Measurements from ENCODE around the gene ZNF326.
"Not testable (repeated sequence)": the region's sequence is repeated elsewhere in the genome, so short reads cannot be mapped to it uniquely, and the experiment has no call there.

The ZNF326 gene

DNA sequence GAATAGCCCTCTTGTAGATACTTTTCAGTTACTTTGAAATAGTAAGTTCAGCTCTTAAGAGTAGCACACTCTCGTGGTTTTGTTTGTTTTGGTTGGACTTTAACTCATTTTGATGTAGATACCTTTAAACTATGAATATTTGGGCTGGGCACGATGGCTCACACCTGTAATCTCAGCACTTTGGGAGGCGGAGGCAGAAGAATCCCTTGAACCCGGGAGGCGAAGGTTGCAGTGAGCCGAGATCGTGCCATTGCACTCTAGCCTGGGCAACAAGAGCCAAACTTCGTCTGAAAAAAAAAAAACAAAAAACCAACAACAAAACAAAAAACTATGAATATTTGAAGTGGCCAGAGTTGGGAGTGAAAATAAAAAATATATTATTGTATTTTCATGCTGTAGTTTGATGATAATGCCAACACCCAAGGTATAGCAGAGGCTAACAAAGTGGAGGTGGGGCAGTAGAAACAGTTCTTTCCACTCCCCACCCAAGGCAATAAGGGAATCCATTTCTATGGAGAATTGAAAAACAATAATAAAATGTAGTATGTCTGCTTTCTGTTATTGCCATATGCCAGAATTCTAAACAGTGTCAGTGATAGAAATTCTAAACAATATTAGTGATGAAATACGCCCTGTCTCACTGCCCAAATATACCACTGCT lies 1.7 kb downstream of the ZNF326 start:
- no peak for DNase-seq (ENCODE audit: low read depth)

DNA sequence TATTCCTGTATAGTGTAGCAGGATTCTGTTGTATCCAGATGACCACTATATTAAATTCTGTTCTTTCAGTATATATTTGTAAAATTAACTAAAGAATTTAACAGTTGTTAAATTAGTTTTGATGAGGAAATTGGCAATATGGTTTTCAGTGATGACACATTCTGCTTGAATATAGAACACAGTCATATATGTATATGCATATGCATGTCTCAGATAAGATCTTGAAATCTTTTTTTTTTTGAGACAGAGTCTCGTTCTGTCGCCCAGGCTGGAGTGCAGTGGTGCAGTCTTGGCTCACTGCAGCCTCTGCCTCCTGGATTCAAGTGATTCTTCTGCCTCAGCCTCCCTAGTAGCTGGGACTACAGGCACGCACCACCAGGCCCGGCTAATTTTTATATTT lies 2.2 kb downstream of the ZNF326 start:
- not testable (repeated sequence) for DNase-seq (ENCODE audit: low read depth)

DNA sequence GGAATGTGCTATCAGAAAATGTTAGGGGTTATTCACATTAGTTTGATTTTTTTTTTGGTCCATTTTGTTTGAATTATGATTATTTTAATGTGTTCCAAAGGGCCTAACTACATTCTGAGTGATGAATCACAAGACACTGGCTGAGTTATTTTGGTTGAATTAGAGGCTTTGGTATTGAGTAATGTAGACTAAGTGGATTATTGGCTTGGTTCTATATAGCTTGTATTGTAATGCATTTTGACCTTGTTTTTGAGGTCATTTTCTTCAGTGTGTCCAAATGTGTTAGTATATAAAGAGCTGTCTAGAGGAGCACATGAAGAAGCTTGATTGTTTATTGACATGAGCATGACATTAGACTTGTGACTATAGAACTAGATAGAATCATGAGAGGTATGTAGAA lies 3.4 kb downstream of the ZNF326 start:
- no peak for DNase-seq (ENCODE audit: low read depth)

DNA sequence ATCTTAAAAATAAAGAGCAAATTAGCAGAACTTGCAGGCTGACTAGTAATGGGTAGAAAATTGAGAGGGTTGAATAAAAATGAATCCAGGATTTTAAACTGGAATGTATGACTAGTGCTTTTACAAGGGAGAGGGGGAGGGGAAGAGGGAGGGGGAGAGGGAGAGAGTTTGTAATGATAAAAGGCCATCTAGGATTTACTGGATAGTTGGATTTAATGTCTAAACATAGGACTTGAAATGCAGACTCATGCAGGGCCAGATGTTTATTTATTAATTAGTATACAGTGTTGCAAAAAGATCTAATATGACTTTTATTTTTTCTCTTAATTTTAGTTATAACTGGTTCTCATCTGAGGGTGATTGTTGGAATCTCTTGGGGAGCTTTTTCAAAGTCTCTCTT lies 4.3 kb downstream of the ZNF326 start:
- no peak for DNase-seq (ENCODE audit: low read depth)

DNA sequence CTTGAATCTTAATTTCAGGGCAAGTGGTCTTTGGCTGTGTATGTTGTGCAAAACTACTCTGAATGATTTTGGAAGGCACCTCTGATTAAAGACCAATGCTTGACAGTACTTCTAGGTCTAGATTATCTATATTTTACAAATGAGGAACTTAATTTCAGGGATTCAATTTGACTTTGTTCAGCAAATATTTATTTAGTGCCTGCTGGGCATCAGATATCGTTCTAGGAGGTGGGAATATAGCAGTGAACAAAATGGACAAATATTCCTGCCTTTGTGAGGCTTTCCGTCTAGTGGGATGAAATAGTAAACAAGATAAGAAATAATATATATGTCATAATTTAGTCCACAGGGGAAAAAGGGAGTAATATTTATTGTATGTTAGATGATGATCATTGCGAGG lies 4.7 kb downstream of the ZNF326 start:
- DNase-seq (ENCODE audit: low read depth), result no peak

DNA sequence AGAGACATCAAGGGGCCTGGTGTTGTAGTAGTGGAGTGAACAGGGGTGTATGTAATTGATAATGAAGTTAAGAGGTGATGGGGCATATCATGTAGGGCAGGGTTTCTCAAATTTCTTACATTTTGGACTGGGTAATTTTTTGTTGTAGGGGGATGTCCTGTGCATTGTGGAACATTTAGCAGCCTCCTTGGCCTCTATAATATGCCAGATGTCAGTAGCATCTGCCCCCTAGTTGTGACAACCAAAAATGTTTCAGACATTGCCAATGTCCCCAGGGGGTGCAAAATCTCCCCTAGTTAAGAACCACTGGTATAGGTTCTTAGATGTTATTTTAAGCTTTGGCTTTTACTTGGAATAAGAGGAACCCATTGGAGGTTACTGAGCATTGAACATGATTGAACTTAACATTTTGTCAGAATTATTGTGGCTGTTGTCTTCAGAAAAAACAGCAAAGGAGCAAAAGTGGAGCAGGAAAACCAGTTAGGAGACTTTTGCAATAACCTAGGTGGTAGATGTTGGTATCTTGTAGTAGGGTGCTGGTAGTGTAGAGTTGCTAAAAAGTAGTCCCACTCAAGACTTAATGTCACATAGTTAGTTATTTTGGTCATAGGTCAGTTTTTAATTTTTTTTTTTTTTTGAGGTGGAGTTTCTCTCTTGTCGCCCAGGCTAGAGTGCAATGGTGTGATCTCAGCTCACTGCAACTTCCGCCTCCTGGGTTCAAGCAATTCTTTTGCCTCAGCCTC lies 6.2 kb downstream of the ZNF326 start:
- DNase-seq (ENCODE audit: low read depth), result no peak

DNA sequence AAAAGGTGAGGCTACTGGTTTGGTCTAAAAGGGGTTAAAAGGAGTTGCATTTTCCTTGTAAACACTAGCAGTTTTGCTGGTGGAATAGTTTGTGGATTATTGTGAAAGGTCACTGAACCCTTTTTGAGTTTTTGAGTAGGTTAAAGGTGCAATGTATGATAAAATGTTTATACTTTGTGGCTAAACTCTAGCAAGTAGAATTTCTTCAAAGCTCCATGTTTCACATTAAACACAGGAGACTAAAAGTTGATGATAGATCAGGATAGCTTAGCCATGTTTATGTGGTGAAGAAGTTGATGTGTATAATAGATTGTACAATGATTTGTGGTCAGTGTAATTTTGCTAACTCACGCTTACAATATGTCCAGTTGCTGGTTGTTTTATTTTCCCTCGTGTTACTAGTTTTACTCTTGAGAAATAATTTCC lies 13.1 kb downstream of the ZNF326 start:
- DNase-seq (ENCODE audit: low read depth), result no peak

DNA sequence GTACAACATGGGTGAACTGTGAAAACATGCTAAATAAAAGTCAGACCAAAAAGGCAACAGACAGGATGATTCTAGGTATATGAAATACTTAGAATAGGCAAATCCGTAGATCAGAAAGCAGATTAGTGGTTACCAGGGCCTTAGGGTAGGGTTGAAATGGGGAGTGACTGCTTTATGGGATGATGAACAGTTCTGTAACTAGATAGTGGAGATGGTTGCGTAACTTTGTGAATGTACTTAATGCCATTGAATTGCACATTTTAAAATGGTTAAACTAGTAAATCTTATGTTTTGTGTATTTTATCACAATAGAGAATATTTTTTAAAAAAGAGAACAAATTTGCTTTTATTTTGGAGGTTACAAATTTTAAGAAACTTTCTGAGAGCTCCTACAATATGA lies 17.4 kb downstream of the ZNF326 start:
- no peak for DNase-seq (ENCODE audit: low read depth)

DNA sequence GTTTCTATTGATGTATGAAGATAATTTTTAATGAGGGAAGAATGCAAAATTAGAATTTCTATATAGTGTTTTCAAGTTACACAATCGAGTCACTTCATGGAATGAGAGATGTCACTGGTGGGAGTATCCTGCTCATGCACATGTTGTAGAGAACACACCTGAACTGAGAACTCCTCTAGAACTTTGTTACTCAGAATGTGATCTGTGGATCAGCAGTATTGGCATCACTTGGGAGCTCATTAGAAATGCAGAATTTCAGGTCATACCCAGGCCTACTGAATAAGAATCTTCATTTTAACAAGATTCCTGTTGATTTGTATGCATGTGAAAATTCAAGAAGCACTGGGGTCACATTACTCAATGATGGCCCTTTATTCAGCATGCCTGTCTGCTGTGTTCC lies 28.8 kb downstream of the ZNF326 start:
- no peak for DNase-seq (ENCODE audit: low read depth)

DNA sequence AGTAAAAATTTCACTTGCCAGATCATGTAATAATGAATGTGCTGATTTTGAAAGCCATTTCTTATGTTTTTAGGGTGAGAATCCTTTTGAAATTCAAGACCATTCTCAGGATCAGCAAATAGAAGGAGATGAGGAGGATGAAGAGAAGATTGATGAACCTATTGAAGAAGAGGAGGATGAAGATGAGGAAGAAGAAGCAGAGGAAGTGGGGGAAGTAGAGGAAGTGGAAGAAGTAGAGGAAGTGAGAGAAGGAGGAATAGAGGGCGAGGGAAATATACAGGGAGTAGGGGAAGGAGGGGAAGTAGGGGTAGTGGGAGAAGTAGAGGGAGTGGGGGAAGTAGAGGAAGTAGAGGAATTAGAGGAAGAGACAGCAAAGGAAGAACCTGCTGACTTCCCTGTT lies 32.4 kb downstream of the ZNF326 start:
- DNase-seq (ENCODE audit: low read depth), result no peak

DNA sequence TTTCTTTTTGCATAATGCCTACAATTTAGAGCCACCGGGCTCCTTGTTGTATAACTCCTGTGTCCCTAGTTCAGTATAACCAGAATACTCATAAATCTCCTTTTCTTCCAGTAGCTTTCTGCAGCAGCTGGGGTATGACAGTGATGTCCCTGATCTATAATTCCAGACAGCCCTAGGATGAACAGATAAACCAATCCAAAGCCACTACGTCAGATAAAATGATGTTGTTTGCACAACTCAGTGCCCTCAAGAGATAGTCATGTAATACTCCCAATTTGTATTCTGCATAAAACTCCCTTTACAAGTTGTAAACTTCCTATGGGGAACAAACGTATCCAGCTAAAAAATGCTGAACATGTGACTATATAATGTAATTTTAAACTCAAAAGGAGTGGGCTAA lies 44.7 kb downstream of the ZNF326 start:
- no peak for DNase-seq (ENCODE audit: low read depth)

DNA sequence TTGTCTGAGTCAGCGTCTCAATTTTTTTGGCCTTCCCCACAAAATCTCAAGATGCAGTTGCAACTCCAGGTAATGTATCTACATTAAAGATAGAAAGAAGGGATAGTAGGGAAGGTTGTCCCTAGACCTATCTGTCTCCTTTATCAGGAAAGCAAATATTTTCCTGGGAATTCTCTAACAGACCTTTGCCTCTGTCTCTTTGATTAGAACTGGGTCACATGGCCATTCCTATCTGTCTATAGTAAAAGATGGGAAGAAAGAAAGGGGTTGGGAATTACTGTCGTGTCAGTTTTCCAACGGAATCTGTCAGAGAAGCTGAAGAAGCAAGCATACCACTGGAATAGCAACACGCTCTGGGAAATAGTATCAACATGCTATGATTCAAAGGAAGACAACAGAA lies 48.7 kb downstream of the ZNF326 start:
- DNase-seq (ENCODE audit: low read depth), result no peak

DNA sequence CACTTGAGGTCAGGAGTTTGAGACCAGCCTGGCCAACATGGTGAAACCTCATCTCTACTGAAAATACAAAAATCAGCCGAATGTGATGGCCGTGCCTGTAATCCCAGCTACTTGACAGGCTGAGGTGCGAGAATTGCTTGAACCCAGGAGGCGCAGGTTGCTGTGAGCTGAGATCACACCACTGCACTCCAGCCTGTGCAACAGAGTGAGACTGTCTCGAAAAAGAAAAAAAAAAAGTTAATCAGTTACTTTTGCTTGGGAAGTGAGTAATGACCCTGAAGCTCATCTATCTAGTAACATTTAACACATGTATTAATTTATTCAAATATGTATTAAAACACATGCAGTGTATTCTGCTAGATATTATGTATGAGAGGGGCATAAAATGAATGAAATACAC lies 49.4 kb downstream of the ZNF326 start:
- no peak for DNase-seq (ENCODE audit: low read depth)

DNA sequence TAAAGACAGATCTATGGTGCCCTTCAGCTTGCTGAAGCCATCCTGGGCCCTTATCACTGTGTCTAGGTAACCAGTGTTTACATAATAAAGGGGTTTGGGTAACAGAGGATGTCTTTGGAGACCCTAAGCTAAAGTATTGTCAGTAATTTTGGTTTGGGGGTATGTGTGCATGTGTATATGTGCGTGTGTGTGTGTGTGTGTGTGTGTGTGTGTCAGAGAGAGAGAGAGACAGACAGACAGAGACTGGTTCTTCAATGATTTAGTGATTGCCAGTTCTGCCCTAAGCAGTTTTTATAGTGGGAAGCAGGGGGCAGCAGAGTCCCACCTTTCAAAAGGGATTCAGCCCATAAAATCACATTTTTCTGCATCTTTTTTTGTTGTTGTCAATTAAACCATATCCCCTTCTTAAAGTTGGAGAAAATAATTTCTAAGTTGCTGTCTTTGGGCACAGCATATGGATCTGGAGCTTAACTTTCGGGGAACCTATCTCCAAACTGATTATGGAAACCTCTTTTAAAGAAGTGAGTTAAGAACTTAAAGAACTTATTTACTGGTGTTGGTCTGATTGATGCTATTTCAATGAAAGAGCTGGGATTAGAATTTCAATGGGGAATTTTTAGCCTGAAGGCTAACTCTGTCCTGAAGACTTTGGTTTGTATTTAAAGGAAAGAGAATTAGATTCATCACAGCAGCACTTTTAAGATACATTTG lies 51.1 kb downstream of the ZNF326 start:
- peak; percentile 0 for DNase-seq (ENCODE audit: low read depth)

DNA sequence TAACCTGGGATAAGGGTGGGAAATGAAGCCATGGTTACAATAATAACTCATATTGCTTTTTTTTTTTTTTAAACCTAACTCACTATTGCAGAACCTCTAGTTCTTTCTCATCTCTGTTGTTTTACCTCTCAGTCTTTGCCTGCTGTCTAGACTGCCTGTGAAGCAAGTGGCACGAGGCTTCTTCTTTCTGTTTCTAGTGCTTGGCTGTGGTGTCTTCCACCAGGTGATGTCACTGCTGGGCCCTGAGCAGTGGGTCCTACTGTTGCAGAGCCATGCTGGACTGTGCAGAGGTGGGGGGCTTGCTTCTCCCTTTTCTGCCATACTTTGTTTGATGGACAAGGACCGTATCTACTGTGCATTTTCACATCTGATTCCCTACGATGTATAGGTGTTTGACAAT lies 51.7 kb downstream of the ZNF326 start:
- no peak for DNase-seq (ENCODE audit: low read depth)

DNA sequence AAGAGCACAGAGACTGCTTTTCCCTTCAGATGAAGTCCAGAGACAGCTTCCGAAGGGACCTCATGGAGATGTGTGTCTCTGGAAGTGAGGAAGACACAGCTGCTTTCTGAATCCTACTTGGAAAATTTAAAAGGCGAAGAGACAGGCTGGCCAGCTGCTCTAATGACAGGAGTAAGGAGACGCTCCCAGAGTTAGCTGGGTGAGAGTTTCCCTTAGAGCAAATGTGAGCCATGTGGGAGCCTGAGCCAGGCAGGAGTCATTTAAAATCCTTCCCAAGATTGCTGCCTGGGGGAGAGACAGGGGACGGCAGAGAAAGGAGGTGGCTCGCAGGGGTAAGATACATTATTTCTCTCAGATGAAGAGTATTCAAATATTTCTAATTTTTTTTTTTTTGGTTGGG lies 53.1 kb downstream of the ZNF326 start:
- DNase-seq (ENCODE audit: low read depth), result no peak

DNA sequence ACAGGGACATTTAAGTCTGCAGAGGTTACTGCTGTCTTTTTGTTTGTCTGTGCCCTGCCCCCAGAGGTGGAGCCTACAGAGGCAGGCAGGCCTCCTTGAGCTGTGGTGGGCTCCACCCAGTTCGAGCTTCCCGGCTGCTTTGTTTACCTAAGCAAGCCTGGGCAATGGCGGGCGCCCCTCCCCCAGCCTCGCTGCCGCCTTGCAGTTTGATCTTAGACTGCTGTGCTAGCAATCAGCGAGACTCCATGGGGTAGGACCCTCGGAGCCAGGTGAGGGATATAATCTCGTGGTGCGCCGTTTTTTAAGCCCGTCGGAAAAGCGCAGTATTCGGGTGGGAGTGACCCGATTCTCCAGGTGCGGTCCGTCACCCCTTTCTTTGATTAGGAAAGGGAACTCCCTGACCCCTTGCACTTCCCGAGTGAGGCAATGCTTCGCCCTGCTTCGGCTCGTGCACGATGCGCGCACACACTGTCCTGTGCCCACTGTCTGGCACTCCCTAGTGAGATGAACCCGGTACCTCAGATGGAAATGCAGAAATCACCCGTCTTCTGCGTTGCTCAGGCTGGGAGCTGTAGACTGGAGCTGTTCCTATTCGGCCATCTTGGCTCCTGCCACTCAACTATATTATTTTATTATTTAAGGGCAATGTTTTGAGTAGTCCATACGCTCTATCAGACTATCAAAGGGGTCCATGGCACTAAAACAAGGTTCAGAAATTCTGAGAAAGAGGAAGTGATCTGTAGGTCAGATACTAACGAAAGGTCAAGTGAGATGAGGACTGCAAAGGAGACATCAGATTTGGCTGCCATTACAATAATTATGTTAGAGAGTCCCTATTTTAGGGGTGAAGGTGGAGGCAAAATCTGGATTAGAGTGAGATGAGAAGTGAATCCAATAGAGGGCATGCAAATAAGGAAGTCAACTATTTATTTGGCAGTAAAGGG lies 68.1 kb downstream of the ZNF326 start:
- not testable (repeated sequence) for DNase-seq (ENCODE audit: low read depth)

DNA sequence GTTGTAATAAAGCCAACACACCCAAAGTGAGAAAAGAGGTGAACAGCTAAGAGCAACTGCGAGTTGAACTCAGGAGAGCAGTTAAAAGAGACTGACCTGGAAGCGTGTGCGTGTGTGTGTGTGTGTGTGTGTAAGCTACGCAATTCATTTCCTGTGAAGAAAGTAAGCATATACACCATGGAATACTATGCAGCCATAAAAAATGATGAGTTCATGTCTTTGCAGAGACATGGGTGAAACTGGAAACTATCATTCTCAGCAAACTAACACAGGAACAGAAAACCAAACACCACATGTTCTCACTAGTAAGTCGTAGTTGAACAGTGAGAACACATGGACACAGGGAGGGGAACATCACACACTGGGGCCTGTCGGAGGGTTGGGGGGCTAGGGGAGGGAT lies 69.2 kb downstream of the ZNF326 start:
- not testable (repeated sequence) for DNase-seq (ENCODE audit: low read depth)

DNA sequence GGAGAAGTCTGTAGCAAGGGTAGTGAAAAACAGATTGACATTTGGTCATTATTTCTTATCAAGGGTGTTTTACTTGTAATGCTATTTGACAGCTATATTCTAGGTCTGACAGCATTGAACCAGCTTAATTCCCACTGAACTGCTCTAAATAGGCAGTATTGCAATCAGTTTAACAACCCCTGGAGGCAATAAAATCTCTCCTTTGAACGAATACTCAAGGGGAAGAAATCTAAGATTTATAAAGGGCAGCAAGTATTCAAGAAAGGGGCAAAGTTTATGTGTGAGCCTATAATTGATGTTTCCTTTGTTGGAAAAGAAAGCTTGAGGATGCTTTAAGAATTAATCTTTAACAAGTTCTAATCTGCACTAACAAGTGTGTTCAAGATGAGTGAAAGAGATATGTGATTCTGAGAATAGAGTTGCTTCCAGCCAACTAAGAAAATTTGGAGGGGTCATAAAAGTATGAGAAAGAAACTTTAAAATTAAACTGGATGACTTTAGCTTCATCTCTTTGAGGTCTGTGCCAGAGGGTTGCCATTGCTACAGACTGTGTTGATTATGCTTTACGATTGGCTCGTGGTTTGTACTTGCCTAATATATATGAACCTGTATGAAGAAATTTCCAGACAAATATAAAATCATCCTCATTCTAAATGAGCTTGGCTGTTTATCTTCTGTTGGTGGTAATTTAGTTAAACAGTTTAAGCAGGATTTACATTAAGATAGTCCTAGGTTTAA lies 72.5 kb downstream of the ZNF326 start:
- DNase-seq (ENCODE audit: low read depth), result no peak

DNA sequence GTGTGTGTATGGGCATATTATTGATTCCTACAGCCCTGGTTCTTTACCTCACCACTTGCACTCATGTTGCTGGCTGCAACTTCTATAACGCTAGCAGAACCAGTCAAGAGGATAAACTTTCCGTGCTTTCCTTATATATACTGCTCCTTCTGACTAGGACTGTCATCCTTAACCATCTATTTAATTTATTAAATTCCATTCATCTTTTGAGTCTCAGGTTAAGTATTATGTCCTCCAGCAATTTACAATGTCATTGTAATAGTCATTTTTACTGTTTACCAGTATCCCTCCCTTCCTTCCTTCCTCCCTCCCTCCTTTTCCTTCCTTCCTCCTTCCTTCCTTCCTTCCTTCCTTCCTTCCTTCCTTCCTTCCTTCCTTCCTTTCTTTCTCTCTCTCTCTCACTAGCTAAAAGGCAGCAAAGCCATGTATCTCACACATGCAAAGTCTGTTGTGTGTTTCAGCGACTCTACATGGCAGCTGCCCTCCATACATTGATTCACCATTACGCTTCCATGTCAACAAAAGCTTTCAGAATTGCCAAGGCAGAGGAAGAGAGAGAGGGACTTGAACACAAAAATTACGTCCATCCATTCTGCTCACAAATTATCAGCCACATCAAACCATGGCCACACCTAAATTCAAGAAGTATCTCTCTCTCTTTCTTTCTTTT lies 73.8 kb downstream of the ZNF326 start:
- no peak for DNase-seq (ENCODE audit: low read depth)

DNA sequence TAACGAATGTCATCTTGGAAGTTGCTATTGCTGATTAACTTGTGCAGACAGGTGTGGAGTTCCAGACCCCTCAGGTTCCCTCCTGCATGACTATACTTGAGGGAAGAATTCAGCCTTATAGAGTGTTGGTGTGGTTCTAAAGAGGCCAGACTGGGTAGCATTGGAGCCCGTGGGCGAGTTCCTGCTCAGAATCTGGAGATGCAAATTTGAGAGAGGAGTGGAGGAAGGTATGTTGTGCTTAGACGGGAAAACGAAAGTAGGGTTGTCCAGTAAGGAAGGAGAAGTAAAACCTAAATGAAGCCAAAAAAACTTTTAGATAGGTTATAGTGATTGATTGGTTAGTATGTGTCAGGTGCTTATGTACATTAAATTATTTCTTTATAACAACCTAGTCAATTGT lies 79.2 kb downstream of the ZNF326 start:
- no peak for DNase-seq (ENCODE audit: low read depth)
